ENCODE results near the gene SLC47A1.

SLC47A1 gene

GRCh38 chr17:19549746-19550623, 16.3 kb downstream of the SLC47A1 start:
- TF ChIP-seq, protein P1, sequence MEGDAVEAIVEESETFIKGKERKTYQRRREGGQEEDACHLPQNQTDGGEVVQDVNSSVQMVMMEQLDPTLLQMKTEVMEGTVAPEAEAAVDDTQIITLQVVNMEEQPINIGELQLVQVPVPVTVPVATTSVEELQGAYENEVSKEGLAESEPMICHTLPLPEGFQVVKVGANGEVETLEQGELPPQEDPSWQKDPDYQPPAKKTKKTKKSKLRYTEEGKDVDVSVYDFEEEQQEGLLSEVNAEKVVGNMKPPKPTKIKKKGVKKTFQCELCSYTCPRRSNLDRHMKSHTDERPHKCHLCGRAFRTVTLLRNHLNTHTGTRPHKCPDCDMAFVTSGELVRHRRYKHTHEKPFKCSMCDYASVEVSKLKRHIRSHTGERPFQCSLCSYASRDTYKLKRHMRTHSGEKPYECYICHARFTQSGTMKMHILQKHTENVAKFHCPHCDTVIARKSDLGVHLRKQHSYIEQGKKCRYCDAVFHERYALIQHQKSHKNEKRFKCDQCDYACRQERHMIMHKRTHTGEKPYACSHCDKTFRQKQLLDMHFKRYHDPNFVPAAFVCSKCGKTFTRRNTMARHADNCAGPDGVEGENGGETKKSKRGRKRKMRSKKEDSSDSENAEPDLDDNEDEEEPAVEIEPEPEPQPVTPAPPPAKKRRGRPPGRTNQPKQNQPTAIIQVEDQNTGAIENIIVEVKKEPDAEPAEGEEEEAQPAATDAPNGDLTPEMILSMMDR (conservative IDR thresholded peaks at IDR 0.05; ENCODE audit: low read depth, low read length) = no peak
- H3K4me3 ChIP-seq (ENCODE audit: low read depth, low read length) = no peak overlapping the region
- DNase-seq (ENCODE audit: low read depth) = no peak

DNA sequence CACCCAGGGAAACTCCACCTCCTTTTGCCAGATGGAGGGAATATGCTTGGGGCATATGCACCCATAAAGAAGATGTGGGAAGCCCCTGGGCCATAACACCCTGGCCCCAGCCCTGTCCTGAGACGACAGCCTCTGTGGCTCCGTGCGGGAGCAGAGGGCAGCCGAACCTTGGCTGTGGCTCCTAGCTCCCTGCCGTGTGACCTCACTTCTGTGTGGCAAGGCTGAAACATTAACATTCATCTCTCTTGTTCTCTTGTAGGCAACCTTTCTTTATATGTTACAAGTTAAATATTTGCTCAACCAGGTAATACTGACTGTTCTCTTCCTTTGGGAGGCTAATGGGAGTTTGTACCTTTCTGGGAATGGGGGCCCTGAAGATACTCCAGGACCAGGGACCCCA, 17.5 kb downstream of the SLC47A1 start:
- TF ChIP-seq, protein P1 (conservative IDR thresholded peaks at IDR 0.05; ENCODE audit: low read depth, low read length) = no peak
- no peak for DNase-seq (ENCODE audit: low read depth)
- no peak overlapping the region for H3K4me3 ChIP-seq (ENCODE audit: low read depth, low read length)

DNA sequence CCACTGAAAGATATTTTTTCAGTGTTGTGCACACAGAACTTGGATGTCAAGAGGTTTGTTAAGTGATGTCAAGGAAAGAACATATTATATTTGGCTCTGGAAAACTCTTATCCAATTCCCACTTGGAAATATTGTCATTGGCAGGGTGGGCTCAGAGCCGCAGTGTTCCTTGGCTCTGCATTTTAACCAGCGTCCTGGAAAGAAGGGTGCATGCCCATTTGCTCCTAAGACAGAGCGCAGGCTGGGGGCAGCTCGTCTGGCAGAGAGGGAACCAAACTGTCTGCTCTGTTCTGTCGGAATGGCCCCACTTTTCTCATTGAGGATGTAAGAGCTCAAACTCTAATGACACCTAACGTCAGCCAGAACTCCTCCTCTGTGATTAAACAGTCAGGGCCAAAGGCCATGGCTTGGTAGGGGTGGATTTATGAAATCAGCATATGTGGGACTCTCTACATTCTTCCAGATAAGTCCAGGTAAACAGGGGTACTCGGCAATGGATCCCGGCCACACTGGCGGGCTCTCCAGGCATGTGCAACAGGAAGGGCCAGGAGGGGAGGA, 18.0 kb downstream of the SLC47A1 start:
- no peak overlapping the region for H3K4me3 ChIP-seq (ENCODE audit: low read depth, low read length)
- TF ChIP-seq, protein P1 (conservative IDR thresholded peaks at IDR 0.05; ENCODE audit: low read depth, low read length) = no peak
- DNase-seq (ENCODE audit: low read depth) = no peak

- TF ChIP-seq, protein P1 (conservative IDR thresholded peaks at IDR 0.05; ENCODE audit: low read depth, low read length) = no peak
- no peak for DNase-seq (ENCODE audit: low read depth)
- H3K4me3 ChIP-seq (ENCODE audit: low read depth, low read length) = no peak overlapping the region
Observed at GRCh38 chr17:19553036-19553435, 19.4 kb downstream of the SLC47A1 start.

- H3K4me3 ChIP-seq (ENCODE audit: low read depth, low read length) = no peak overlapping the region
- TF ChIP-seq, protein P1 (conservative IDR thresholded peaks at IDR 0.05; ENCODE audit: low read depth, low read length) = no peak
- DNase-seq (ENCODE audit: low read depth) = no peak
Observed at GRCh38 chr17:19554393-19554792, 20.7 kb downstream of the SLC47A1 start.

GRCh38 chr17:19555746-19556145, 22.1 kb downstream of the SLC47A1 start:
- no peak for DNase-seq (ENCODE audit: low read depth)
- TF ChIP-seq, protein P1 (conservative IDR thresholded peaks at IDR 0.05; ENCODE audit: low read depth, low read length) = no peak
- no peak overlapping the region for H3K4me3 ChIP-seq (ENCODE audit: low read depth, low read length)

Measured in choroid plexus epithelial cell (primary cell).